ENCODE measurements around the gene MAP1B.

The MAP1B gene

DNA sequence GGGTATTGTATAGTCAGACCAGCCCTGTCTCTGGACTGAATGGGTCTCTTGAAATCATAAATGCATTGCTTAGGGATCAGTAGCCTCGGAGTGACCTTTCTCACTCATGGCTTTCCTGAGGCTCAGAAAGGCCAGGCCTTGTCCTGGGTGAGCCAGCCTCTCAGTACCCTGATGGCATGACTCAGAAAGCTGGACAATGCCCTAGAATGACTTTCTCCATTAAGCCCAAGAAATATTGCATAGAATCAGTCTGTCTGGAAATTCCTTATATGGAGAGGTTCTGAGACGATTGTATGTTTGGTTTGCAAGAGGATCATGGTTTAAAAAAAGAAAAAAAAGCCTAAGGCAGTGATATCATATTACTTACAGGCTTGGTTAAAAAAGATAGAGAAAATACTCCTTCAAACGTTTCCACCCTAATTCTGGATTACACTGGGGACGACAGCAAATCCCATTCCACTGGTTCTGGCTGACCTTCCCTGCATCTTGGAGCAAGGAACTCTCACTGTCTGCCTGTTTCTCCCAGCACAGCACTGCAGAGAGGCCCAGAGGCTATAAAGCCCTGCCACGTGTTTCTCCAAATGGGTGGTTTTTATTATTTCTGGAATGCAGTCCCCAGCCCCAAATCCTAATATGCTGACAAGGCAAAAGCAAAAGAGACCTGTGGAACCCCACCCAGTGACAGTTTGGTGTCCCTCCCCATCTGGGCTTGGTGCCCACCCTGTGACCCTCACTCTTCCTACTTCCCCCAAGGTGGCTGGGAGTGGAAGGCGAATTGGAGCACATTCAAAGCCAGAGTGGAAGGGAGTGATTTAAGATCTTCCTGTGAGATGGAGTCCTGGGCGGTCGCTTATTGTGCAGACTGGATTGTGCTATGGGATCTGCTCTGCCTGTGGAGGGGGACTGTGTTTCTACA lies 34.4 kb downstream of the MAP1B start:
- H3K4me1 ChIP-seq (ENCODE audit: control insufficient read depth, insufficient read depth, low read length), result no peaks in the 10 kb centered on the region
- no peak overlapping the region for H3K4me3 ChIP-seq (ENCODE audit: low read length)
- H3K9me3 ChIP-seq (ENCODE audit: control insufficient read depth, low read length), result no peaks in the 10 kb centered on the region
- no peaks in the 10 kb centered on the region for H3K36me3 ChIP-seq (ENCODE audit: control insufficient read depth, insufficient read depth, low read length)
- H3K27me3 ChIP-seq (ENCODE audit: control insufficient read depth, insufficient read depth, low read length), result no peaks in the 10 kb centered on the region
- no peak overlapping the region for H3K9ac ChIP-seq (ENCODE audit: low read length)

DNA sequence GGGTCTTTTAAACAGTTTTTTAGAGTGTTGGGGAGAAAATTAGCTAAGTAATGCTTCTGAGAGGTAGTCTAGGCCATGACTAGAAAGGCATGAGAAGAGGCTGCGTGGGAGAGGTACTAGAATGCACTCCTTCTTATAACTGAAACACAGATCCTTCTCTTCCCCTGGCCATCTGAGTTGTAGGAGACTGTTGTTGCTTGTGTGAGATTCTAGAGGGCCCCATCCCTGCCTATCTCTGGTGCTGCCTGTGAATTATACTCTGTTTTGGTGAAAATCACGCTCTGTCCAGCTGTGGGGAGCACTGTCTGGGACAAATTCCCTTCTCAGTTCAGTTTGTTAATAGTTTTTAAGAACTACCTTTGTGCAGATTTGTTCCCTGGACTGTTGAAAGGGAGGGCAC lies 37.5 kb downstream of the MAP1B start:
- Histone ChIP-seq H3K4me1 (ENCODE audit: control insufficient read depth, insufficient read depth, low read length) (no peaks in the 10 kb centered on the region), H3K4me3 (ENCODE audit: low read length) (no peak overlapping the region), H3K27me3 (ENCODE audit: control insufficient read depth, insufficient read depth, low read length) (no peaks in the 10 kb centered on the region), H3K36me3 (ENCODE audit: control insufficient read depth, insufficient read depth, low read length) (no peaks in the 10 kb centered on the region), H3K9ac (ENCODE audit: low read length) (no peak overlapping the region), H3K9me3 (ENCODE audit: control insufficient read depth, low read length) (no peaks in the 10 kb centered on the region)

DNA sequence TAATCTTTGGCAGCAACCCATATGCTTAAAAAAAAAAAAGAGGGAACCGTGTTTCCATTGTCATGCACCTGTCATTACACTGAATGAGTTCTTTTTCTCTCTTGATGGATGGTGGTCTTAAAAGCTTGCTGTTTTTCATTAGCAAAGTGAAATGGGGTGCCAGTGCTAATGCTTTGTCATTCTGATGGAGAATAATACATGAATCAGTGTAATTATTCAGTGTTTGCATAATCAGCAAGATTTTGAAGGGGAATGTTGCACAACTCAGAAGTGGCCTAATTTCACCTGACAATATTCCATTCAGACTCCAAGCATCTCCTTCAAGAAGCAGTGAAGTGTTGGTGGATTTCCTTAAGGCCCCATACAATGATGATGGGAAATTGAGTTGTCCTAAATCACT lies 38.1 kb downstream of the MAP1B start:
- H3K9ac ChIP-seq (ENCODE audit: low read length), result no peak overlapping the region
- H3K9me3 ChIP-seq (ENCODE audit: control insufficient read depth, low read length), result no peaks in the 10 kb centered on the region

DNA sequence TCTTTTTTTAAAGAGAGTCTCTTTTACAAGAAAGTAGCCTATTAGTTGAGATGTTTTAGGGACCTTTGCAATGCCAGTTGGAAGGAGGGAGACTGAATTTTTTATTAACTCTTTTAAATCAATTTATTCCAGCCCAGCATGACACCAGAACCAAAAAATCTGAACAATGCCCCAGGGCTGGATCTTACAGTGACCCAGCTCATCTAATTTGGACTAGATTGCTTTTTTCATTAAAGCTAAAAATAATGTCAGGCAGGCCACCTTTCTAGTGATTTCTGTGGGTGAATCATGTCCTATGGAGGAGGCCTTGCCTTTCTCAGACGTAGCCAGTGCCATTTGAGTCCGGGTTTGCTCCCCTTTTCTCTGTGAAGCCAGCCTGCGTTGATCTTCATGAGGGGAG lies 38.8 kb downstream of the MAP1B start:
- H3K9me3 ChIP-seq (ENCODE audit: control insufficient read depth, low read length), result no peaks in the 10 kb centered on the region
- no peaks in the 10 kb centered on the region for H3K36me3 ChIP-seq (ENCODE audit: control insufficient read depth, insufficient read depth, low read length)
- no peak overlapping the region for H3K4me3 ChIP-seq (ENCODE audit: low read length)
- H3K4me1 ChIP-seq (ENCODE audit: control insufficient read depth, insufficient read depth, low read length), result no peaks in the 10 kb centered on the region
- H3K9ac ChIP-seq (ENCODE audit: low read length), result no peak overlapping the region
- no peaks in the 10 kb centered on the region for H3K27me3 ChIP-seq (ENCODE audit: control insufficient read depth, insufficient read depth, low read length)

More for the DNA sequence above, 38.1 kb downstream of the MAP1B start:
- H3K36me3 ChIP-seq (ENCODE audit: control insufficient read depth, insufficient read depth, low read length), result no peaks in the 10 kb centered on the region
- no peaks in the 10 kb centered on the region for H3K27me3 ChIP-seq (ENCODE audit: control insufficient read depth, insufficient read depth, low read length)
- no peaks in the 10 kb centered on the region for H3K4me1 ChIP-seq (ENCODE audit: control insufficient read depth, insufficient read depth, low read length)
- H3K4me3 ChIP-seq (ENCODE audit: low read length), result no peak overlapping the region

DNA sequence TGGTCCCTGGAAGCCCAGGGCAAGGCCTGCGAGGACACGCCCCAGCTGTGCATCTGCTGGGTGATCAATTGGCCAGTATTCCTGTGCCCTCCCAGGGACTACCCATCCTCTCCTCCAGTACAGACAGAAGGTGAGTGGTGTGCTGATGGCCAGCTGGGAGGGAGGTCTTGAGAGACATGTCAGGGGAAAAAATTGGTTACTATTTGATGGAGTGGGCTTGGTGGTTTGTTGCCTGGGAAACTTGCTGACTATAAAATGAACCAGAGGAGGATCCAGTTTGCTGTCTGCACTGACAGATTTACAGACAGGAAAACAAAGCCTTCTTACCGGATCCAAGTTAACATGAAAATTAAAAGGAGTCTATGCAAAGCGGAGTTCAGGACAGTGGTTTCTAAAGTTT lies 40.3 kb downstream of the MAP1B start:
- Histone ChIP-seq H3K27me3 (ENCODE audit: control insufficient read depth, insufficient read depth, low read length) (no peaks in the 10 kb centered on the region), H3K9me3 (ENCODE audit: control insufficient read depth, low read length) (no peaks in the 10 kb centered on the region), H3K9ac (ENCODE audit: low read length) (no peak overlapping the region), H3K36me3 (ENCODE audit: control insufficient read depth, insufficient read depth, low read length) (no peaks in the 10 kb centered on the region), H3K4me3 (ENCODE audit: low read length) (no peak overlapping the region), H3K4me1 (ENCODE audit: control insufficient read depth, insufficient read depth, low read length) (no peaks in the 10 kb centered on the region)

DNA sequence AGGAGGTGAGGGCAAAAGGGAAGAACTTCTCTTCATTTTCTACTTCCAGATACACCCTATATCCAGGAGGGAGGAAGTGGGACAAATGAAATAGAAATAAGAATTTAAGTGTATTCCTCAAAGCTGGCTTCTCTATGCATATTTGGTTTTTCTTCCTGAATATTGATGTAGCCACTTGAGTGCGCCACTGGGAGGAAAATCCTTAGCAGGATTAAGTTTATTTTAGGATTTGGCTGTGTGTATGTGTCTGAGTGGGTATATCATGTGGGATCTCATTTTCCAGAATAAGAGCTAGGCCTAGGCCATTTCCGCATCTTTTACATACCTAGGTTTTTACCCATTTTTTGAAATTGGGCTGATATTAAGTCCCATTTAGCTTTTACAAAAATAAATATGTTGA lies 42.5 kb downstream of the MAP1B start:
- H3K4me1 ChIP-seq (ENCODE audit: control insufficient read depth, insufficient read depth, low read length), result no peaks in the 10 kb centered on the region
- no peaks in the 10 kb centered on the region for H3K27me3 ChIP-seq (ENCODE audit: control insufficient read depth, insufficient read depth, low read length)
- H3K36me3 ChIP-seq (ENCODE audit: control insufficient read depth, insufficient read depth, low read length), result no peaks in the 10 kb centered on the region
- no peaks in the 10 kb centered on the region for H3K9me3 ChIP-seq (ENCODE audit: control insufficient read depth, low read length)
- no peak overlapping the region for H3K4me3 ChIP-seq (ENCODE audit: low read length)
- H3K9ac ChIP-seq (ENCODE audit: low read length), result no peak overlapping the region

DNA sequence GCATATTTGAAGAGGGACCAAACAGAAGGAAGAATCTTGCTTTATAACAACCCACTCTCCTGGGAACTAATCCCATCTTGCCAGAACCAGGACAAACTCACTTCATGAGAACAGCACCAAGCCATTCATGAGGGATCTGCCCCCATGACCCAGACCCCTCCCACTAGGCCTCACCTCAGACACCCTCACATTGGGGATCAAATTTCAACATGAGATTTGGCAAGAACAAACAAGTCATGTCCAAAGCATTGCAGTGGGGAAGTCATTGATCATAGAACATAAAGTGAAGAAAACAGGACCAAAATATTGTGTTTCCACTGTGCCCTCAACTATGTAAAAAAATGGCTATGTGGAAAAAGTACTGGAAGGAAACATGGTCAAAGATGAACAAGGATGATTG lies 43.9 kb downstream of the MAP1B start:
- no peaks in the 10 kb centered on the region for H3K4me1 ChIP-seq (ENCODE audit: control insufficient read depth, insufficient read depth, low read length)
- H3K9me3 ChIP-seq (ENCODE audit: control insufficient read depth, low read length), result no peaks in the 10 kb centered on the region
- no peak overlapping the region for H3K4me3 ChIP-seq (ENCODE audit: low read length)
- no peaks in the 10 kb centered on the region for H3K36me3 ChIP-seq (ENCODE audit: control insufficient read depth, insufficient read depth, low read length)
- no peaks in the 10 kb centered on the region for H3K27me3 ChIP-seq (ENCODE audit: control insufficient read depth, insufficient read depth, low read length)
- H3K9ac ChIP-seq (ENCODE audit: low read length), result no peak overlapping the region

DNA sequence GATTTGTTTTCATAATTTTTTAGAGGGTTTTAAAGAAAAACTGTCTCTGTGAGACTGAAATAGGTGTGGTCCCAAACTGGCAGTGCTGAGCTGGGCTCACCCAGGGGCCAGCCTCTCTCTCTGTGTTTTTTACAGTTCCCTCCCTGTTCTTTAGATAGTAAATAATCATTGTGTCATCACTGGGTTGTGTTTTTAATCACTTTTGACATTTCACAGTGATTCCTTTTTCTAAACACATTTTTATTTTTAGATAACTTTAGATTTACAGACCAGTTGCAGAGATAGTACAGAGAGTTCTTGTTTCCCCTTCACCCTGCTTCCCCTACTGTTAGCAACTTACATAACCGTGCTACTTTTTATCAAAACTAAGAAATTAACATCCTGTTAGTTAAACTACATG lies 44.4 kb downstream of the MAP1B start:
- Histone ChIP-seq H3K36me3 (ENCODE audit: control insufficient read depth, insufficient read depth, low read length) (no peaks in the 10 kb centered on the region), H3K9ac (ENCODE audit: low read length) (no peak overlapping the region), H3K9me3 (ENCODE audit: control insufficient read depth, low read length) (no peaks in the 10 kb centered on the region), H3K27me3 (ENCODE audit: control insufficient read depth, insufficient read depth, low read length) (no peaks in the 10 kb centered on the region), H3K4me1 (ENCODE audit: control insufficient read depth, insufficient read depth, low read length) (no peaks in the 10 kb centered on the region), H3K4me3 (ENCODE audit: low read length) (no peak overlapping the region)

DNA sequence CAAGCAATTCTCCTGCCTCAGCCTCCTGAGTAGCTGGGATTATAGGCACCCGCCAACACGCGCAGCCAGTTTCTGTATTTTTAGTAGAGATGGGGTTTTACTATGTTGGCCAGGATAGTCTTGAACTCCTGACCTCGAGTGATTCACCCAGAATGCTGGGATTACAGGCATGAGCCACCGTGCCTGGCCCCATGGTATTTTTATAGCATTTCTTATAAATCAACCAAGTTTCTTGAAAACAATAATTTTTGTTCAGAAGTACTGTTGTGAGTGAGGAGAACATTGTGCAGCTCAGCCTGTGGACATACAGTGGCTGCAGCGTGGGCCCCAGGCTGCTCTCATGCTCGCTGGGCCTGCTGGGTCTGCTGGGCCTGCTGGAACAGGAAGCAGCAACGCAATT lies 45.3 kb downstream of the MAP1B start:
- H3K4me3 ChIP-seq (ENCODE audit: low read length), result no peak overlapping the region
- no peaks in the 10 kb centered on the region for H3K4me1 ChIP-seq (ENCODE audit: control insufficient read depth, insufficient read depth, low read length)
- no peaks in the 10 kb centered on the region for H3K36me3 ChIP-seq (ENCODE audit: control insufficient read depth, insufficient read depth, low read length)
- no peaks in the 10 kb centered on the region for H3K27me3 ChIP-seq (ENCODE audit: control insufficient read depth, insufficient read depth, low read length)
- no peaks in the 10 kb centered on the region for H3K9me3 ChIP-seq (ENCODE audit: control insufficient read depth, low read length)
- H3K9ac ChIP-seq (ENCODE audit: low read length), result no peak overlapping the region

DNA sequence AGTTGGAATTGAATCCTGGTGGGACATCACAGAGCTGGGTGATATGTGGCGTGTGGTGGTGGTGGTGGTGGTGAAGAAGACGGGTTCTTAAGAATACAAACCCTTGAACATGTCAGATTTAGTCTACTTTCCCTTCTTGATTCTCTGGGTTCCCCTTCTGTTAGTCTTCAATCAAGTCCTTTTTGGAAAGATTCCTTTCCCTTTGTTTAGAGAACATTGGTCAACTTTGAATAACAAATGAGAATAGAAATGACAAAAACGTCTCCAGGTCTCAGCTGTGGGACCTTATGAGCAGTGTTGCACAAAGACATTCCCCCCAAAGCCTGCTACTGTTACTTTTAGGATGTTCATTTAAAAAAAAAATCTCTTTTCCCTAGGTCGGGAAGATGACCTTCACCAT lies 46.3 kb downstream of the MAP1B start:
- Histone ChIP-seq H3K27me3 (ENCODE audit: control insufficient read depth, insufficient read depth, low read length) (no peaks in the 10 kb centered on the region), H3K36me3 (ENCODE audit: control insufficient read depth, insufficient read depth, low read length) (no peaks in the 10 kb centered on the region), H3K4me1 (ENCODE audit: control insufficient read depth, insufficient read depth, low read length) (no peaks in the 10 kb centered on the region), H3K4me3 (ENCODE audit: low read length) (no peak overlapping the region), H3K9ac (ENCODE audit: low read length) (no peak overlapping the region), H3K9me3 (ENCODE audit: control insufficient read depth, low read length) (no peaks in the 10 kb centered on the region)

DNA sequence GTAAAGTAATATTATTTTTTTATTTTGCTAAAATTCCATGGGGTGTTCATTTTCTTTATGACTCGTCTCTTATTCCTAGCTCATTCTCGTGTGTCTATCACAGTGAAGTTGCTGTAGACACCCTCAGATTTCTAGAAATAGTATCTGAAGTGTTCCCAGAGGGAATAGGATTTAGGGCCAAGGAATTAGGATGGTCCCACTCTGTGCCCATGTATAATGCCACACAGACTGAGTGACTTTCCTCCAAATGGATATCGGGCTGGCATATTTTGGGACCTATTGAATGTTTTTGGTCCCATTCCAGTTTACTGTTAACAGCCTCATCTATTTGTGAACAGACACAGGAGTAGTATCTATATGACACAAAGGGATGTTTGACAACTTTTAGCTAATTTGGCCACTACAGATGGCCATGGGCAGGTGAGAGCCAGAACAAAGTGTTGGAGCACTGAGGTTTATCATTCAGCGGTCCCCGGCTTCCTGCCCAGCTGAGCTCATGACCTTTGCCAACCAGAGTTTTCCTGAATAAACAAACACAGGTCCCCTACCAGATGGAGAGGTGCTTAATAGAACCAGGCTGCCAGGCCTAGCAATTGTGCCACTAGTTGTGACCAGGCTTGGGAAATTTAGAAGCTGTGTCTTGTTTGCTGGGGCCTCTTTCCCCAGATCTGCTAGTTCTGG lies 46.9 kb downstream of the MAP1B start:
- Histone ChIP-seq H3K9me3 (ENCODE audit: control insufficient read depth, low read length) (no peaks in the 10 kb centered on the region), H3K4me1 (ENCODE audit: control insufficient read depth, insufficient read depth, low read length) (no peaks in the 10 kb centered on the region), H3K4me3 (ENCODE audit: low read length) (no peak overlapping the region), H3K9ac (ENCODE audit: low read length) (no peak overlapping the region), H3K27me3 (ENCODE audit: control insufficient read depth, insufficient read depth, low read length) (no peaks in the 10 kb centered on the region), H3K36me3 (ENCODE audit: control insufficient read depth, insufficient read depth, low read length) (no peaks in the 10 kb centered on the region)

DNA sequence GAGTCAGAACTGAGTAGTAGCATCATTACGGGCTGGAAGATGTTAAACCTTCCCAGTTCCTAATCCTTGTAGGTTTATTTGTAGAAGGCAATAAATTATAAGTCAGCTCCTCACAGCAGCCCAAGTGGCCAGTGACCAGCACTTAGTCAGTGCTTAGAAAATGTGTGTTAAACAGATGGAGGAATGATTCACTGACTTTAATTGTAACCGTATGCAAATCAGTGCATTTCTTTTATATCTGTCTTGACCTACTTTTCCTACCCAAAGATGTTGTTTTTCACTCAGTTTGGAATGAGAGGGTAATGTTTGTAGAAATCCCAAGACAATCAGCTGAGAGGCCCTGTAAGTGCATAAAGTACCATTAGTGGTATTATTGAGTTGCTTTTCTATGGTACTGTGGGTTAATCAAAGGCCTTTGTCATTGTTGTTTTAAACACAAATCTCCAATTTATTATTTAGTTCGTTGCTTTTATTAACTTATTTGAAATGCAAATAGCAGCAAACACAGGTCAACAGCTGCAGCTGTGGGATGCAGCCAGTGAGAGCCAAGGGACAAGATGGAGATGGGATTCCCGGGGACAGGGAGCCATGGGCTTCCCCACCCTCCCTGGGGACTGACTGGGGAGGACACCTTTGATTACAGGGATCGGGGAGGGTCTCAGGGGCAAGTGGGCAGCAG lies 49.8 kb downstream of the MAP1B start:
- H3K9ac ChIP-seq (ENCODE audit: low read length), result no peak overlapping the region
- no peaks in the 10 kb centered on the region for H3K4me1 ChIP-seq (ENCODE audit: control insufficient read depth, insufficient read depth, low read length)
- H3K36me3 ChIP-seq (ENCODE audit: control insufficient read depth, insufficient read depth, low read length), result no peaks in the 10 kb centered on the region
- no peaks in the 10 kb centered on the region for H3K27me3 ChIP-seq (ENCODE audit: control insufficient read depth, insufficient read depth, low read length)
- H3K4me3 ChIP-seq (ENCODE audit: low read length), result no peak overlapping the region
- no peaks in the 10 kb centered on the region for H3K9me3 ChIP-seq (ENCODE audit: control insufficient read depth, low read length)
